GM12865 (cell line): ENCODE results near the gene SLC40A1.

Experiments used
- DNase-seq: peaks from one replicate; pipeline ENCODE4 v3.0.0; 2010; ENCODE audit warnings: low read depth
- H3K4me3 ChIP-seq: 2 replicates; pipeline ENCODE4 v1.5.1; 2011; ENCODE audit warnings: mild to moderate bottlenecking, low read depth, low read length, control low read depth
- TF ChIP-seq, protein P1 (sequence below): IDR thresholded peaks from 2 replicates; pipeline ENCODE4 v1.5.1; 2011; ENCODE audit warnings: low read length, control low read depth, low read depth, inconsistent platforms; ENCODE audit not compliant: insufficient read depth; ENCODE audit errors: missing control alignments

The SLC40A1 gene

DNA sequence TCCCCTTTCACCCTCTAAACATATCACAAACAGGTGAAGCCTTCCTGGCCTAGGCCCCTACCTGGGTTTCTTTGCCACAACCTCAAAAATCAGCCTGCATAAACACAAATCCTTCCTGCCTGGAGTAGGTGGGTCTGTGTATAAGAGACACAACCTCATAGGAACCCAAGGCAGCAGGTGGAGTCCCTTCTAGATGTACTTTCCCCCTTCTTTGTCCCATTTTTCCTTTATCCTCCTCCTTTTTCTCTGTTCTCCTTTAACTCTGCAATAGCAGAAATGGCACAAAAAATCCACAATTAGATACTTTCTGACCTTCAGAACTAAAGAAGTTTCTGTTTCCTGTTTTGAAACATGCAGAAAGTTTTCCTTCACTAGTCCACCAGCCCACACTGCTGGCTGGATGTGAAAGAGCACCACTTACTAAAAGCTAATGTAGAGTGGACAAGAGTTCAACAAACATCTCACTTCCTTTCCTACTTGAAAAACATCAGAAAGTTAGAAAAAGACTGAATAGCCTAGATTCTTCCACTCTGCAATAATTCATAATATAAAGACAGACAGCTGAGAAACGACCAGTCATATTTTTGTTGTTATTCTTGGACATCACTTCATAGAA, 11.2 kb downstream of the SLC40A1 start:
- TF ChIP-seq, protein P1, sequence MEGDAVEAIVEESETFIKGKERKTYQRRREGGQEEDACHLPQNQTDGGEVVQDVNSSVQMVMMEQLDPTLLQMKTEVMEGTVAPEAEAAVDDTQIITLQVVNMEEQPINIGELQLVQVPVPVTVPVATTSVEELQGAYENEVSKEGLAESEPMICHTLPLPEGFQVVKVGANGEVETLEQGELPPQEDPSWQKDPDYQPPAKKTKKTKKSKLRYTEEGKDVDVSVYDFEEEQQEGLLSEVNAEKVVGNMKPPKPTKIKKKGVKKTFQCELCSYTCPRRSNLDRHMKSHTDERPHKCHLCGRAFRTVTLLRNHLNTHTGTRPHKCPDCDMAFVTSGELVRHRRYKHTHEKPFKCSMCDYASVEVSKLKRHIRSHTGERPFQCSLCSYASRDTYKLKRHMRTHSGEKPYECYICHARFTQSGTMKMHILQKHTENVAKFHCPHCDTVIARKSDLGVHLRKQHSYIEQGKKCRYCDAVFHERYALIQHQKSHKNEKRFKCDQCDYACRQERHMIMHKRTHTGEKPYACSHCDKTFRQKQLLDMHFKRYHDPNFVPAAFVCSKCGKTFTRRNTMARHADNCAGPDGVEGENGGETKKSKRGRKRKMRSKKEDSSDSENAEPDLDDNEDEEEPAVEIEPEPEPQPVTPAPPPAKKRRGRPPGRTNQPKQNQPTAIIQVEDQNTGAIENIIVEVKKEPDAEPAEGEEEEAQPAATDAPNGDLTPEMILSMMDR: no peak
- H3K4me3 ChIP-seq: no peak overlapping the region
- DNase-seq: peak; percentile 22

- H3K4me3 ChIP-seq: no peak overlapping the region
- TF ChIP-seq, protein P1: no peak
- no peak for DNase-seq
Observed at GRCh38 chr2:189566046-189566445, 14.5 kb downstream of the SLC40A1 start.

GRCh38 chr2:189561371-189562038, 19.1 kb downstream of the SLC40A1 start:
- DNase-seq: no peak
- H3K4me3 ChIP-seq: no peak overlapping the region

GRCh38 chr2:189560273-189560586, 20.4 kb downstream of the SLC40A1 start:
- TF ChIP-seq, protein P1: no peak
- no peak for DNase-seq
- H3K4me3 ChIP-seq: no peak overlapping the region

More at GRCh38 chr2:189561371-189562038, 19.1 kb downstream of the SLC40A1 start:
- TF ChIP-seq, protein P1: no peak

- H3K4me3 ChIP-seq: no peak overlapping the region
- DNase-seq: no peak
- TF ChIP-seq, protein P1: no peak
Observed at GRCh38 chr2:189559579-189560272, 20.9 kb downstream of the SLC40A1 start.

GRCh38 chr2:189558516-189559272, 21.9 kb downstream of the SLC40A1 start:
- no peak for DNase-seq
- H3K4me3 ChIP-seq: no peak overlapping the region
- TF ChIP-seq, protein P1: no peak
